Measurements from ENCODE around the gene SCN4B.
A peak's percentile ranks its signal among the peaks of the same experiment; 100 is the strongest.

Gene SCN4B

DNA sequence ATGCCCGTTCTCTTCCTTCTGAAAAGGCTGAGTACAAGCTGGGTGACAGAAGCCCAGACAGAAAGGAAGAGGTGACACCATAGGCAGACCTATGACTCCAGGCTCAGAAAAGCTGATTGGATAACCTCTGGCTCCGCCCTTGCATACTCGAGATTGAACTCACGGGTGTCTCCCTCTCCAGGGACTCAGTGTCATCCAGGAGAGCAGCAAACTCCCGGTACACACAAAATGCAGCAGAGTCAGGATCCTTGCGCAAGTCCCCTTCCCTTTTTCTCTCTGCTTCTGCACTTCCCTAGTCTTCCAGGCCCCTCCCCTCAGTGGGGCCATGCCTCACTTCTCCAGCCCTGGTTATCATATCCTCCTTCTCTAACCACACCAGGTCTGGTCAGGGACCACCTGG lies 9.8 kb downstream of the SCN4B start:
- WGBS (ENCODE audit: extremely low coverage, insufficient coverage, insufficient read length): no CpG with 5 or more reads among the region's 6 CpGs

DNA sequence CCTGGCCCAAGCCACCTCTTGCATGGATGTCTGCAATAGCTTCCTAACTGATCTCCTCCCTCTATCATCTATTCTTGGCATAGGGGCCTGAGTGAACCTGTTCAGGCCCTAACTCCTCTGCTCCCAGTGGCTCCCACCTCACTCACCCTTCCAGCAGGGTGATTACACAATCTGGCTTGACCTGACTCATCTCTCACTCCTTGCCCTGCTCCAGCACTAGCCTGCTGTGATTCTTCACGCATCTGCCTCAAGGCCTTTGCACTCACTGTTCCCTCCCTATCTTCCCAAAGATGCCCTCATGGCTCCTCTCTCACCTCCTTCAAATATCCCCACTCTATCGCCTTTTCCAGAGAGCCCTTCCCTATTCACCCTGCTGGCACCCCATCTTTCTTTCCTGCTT lies 10.5 kb downstream of the SCN4B start:
- Histone ChIP-seq H3K27me3 (ENCODE audit: insufficient read depth, low read length) (peaks cover 7% of the 10 kb centered on the region), H3K79me1 (ENCODE audit: low read length) (no peaks in the 10 kb centered on the region), H3K23ac (ENCODE audit: low read length) (no peak overlapping the region), H3K4me2 (ENCODE audit: low read length) (no peak overlapping the region), H2BK5ac (ENCODE audit: low read depth, low read length, poor library complexity) (no peak overlapping the region), H4K12ac (ENCODE audit: low read depth, low read length) (no peak overlapping the region), H3K79me2 (ENCODE audit: control insufficient read depth, insufficient read depth, low read length, poor library complexity) (no peaks in the 10 kb centered on the region), H3K14ac (ENCODE audit: low read length) (no peak overlapping the region), H3K18ac (ENCODE audit: low read length) (no peak overlapping the region), H2BK12ac (ENCODE audit: low read length) (no peak overlapping the region), H2AK5ac (ENCODE audit: low read length) (no peak overlapping the region), H4K8ac (ENCODE audit: low read depth, low read length) (no peak overlapping the region), H4K91ac (ENCODE audit: low read depth, low read length) (no peak overlapping the region), H3K27ac (ENCODE audit: low read depth, low read length) (no peak overlapping the region), H3K9me3 (ENCODE audit: insufficient read depth, low read depth, low read length) (peaks cover 2% of the 10 kb centered on the region), H3K4me1 (ENCODE audit: control insufficient read depth in 1 of 2, insufficient read depth in 2 of 2, low read length in 2 of 2) (peaks cover 6 to 10% of the 10 kb centered on the region in 2 experiments), H3K36me3 (ENCODE audit: control insufficient read depth in 1 of 2, insufficient read depth in 2 of 2, low read length in 2 of 2) (no peaks in the 10 kb centered on the region), H3K4ac (ENCODE audit: low read depth, low read length) (no peak overlapping the region), H3K9ac (ENCODE audit: low read length) (no peak overlapping the region), H2BK120ac (ENCODE audit: insufficient read depth, low read length, poor library complexity) (no peak overlapping the region), H3K4me3 (ENCODE audit: low read depth, low read length) (no peak overlapping the region), H2AFZ (ENCODE audit: insufficient read depth, low read length, poor library complexity) (no peak overlapping the region)
- WGBS (ENCODE audit: extremely low coverage, insufficient coverage, insufficient read length): no CpG with 5 or more reads among the region's 2 CpGs
- DNase-seq: peak; percentile 71 to 77

More for the DNA sequence above, 9.8 kb downstream of the SCN4B start:
- Histone ChIP-seq H4K91ac (ENCODE audit: low read depth, low read length) (no peak overlapping the region), H2AK5ac (ENCODE audit: low read length) (no peak overlapping the region), H3K79me1 (ENCODE audit: low read length) (no peaks in the 10 kb centered on the region), H3K4me1 (ENCODE audit: control insufficient read depth in 1 of 2, insufficient read depth in 2 of 2, low read length in 2 of 2) (peaks cover 6 to 10% of the 10 kb centered on the region in 2 experiments), H4K12ac (ENCODE audit: low read depth, low read length) (no peak overlapping the region), H3K14ac (ENCODE audit: low read length) (no peak overlapping the region), H3K27me3 (ENCODE audit: insufficient read depth, low read length) (peaks cover 7% of the 10 kb centered on the region), H3K23ac (ENCODE audit: low read length) (no peak overlapping the region), H2AFZ (ENCODE audit: insufficient read depth, low read length, poor library complexity) (no peak overlapping the region), H3K4me2 (ENCODE audit: low read length) (no peak overlapping the region), H4K8ac (ENCODE audit: low read depth, low read length) (no peak overlapping the region), H3K4me3 (ENCODE audit: low read depth, low read length) (no peak overlapping the region), H3K18ac (ENCODE audit: low read length) (no peak overlapping the region), H2BK120ac (ENCODE audit: insufficient read depth, low read length, poor library complexity) (no peak overlapping the region), H3K9ac (ENCODE audit: low read length) (no peak overlapping the region), H3K27ac (ENCODE audit: low read depth, low read length) (no peak overlapping the region), H3K4ac (ENCODE audit: low read depth, low read length) (no peak overlapping the region), H3K36me3 (ENCODE audit: control insufficient read depth in 1 of 2, insufficient read depth in 2 of 2, low read length in 2 of 2) (no peaks in the 10 kb centered on the region), H3K9me3 (ENCODE audit: insufficient read depth, low read depth, low read length) (peaks cover under 1% of the 10 kb centered on the region), H3K79me2 (ENCODE audit: control insufficient read depth, insufficient read depth, low read length, poor library complexity) (no peaks in the 10 kb centered on the region), H2BK12ac (ENCODE audit: low read length) (no peak overlapping the region), H2BK5ac (ENCODE audit: low read depth, low read length, poor library complexity) (no peak overlapping the region)
- DNase-seq: peak; percentile 42 to 46

DNA sequence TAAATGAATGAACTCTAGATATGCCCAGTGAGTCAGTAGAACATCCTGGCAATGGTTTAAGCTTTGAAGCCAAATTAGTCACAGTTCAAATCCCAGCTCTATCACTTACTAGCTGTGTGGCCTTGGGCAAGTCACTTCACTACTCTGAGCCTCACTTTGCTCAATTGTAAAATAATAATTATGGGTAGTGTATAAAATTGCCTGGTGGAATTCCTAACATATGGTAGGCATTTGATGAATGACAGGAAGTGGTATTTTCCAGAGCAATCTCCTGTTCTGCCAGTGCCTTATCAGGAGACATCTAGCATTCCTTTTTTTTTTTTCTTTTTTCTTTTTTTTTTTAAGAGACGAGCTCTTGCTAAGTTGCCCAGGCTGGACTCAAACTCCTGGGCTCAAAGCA lies 13.0 kb downstream of the SCN4B start:
- peak; percentile 21 to 61 for DNase-seq
- Histone ChIP-seq H2AFZ (ENCODE audit: insufficient read depth, low read length, poor library complexity) (no peak overlapping the region), H2BK120ac (ENCODE audit: insufficient read depth, low read length, poor library complexity) (no peak overlapping the region), H3K18ac (ENCODE audit: low read length) (no peak overlapping the region), H3K14ac (ENCODE audit: low read length) (no peak overlapping the region), H3K79me2 (ENCODE audit: control insufficient read depth, insufficient read depth, low read length, poor library complexity) (no peaks in the 10 kb centered on the region), H3K9me3 (ENCODE audit: insufficient read depth, low read depth, low read length) (peaks cover 2% of the 10 kb centered on the region), H3K27me3 (ENCODE audit: insufficient read depth, low read length) (no peaks in the 10 kb centered on the region), H3K27ac (ENCODE audit: low read depth, low read length) (no peak overlapping the region), H3K4me1 (ENCODE audit: control insufficient read depth in 1 of 2, insufficient read depth in 2 of 2, low read length in 2 of 2) (peaks cover 6 to 10% of the 10 kb centered on the region in 2 experiments), H3K36me3 (ENCODE audit: control insufficient read depth in 1 of 2, insufficient read depth in 2 of 2, low read length in 2 of 2) (no peaks in the 10 kb centered on the region), H4K8ac (ENCODE audit: low read depth, low read length) (no peak overlapping the region), H4K12ac (ENCODE audit: low read depth, low read length) (no peak overlapping the region), H3K79me1 (ENCODE audit: low read length) (no peaks in the 10 kb centered on the region), H4K91ac (ENCODE audit: low read depth, low read length) (no peak overlapping the region), H2BK5ac (ENCODE audit: low read depth, low read length, poor library complexity) (no peak overlapping the region), H2AK5ac (ENCODE audit: low read length) (no peak overlapping the region), H3K9ac (ENCODE audit: low read length) (no peak overlapping the region), H3K4ac (ENCODE audit: low read depth, low read length) (no peak overlapping the region), H3K4me2 (ENCODE audit: low read length) (no peak overlapping the region), H2BK12ac (ENCODE audit: low read length) (no peak overlapping the region), H3K4me3 (ENCODE audit: low read depth, low read length) (no peak overlapping the region), H3K23ac (ENCODE audit: low read length) (no peak overlapping the region)
- WGBS (ENCODE audit: extremely low coverage, insufficient coverage, insufficient read length): no CpG with 5 or more reads among the region's 1 CpG

DNA sequence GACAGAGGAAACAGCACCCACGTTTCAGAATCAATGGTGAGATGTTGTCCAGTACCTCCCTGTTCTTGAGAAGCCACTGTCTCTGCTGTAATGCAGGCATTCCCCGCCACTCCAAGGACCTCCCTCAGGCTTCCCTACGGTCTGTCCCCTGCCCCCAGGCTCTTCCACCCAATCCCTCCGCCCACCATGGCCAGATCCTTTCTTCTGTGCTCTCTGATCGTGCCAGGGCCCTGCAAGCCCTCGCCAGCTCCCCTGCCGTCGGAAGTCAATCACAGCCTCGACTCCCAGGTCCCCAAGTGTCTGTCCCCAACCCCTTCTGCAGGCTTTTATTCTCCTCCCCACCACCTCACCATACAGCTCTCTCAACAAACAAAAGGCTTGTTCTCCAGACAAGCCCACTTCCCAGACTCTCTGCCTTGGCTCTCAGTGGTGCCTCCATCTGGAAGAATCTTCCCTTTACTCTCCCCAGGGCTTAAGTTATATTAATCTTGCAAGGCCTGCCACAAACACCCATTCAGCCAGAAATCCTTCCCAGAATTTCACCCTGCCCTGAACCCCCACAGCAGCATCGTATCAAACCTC lies 13.7 kb downstream of the SCN4B start:
- no CpG with 5 or more reads among the region's 10 CpGs for WGBS (ENCODE audit: extremely low coverage, insufficient coverage, insufficient read length)
- H3K79me1 ChIP-seq (ENCODE audit: low read length): no peaks in the 10 kb centered on the region

More for the DNA sequence above, 13.7 kb downstream of the SCN4B start:
- no peak for DNase-seq
- H3K14ac ChIP-seq (ENCODE audit: low read length): no peak overlapping the region
- H3K4ac ChIP-seq (ENCODE audit: low read depth, low read length): no peak overlapping the region
- H3K9ac ChIP-seq (ENCODE audit: low read length): no peak overlapping the region
- H4K12ac ChIP-seq (ENCODE audit: low read depth, low read length): no peak overlapping the region
- H4K8ac ChIP-seq (ENCODE audit: low read depth, low read length): no peak overlapping the region
- peaks cover 2% of the 10 kb centered on the region for H3K9me3 ChIP-seq (ENCODE audit: insufficient read depth, low read depth, low read length)
- no peak overlapping the region for H2BK120ac ChIP-seq (ENCODE audit: insufficient read depth, low read length, poor library complexity)
- H3K36me3 ChIP-seq (ENCODE audit: control insufficient read depth in 1 of 2, insufficient read depth in 2 of 2, low read length in 2 of 2): no peaks in the 10 kb centered on the region
- H3K4me1 ChIP-seq (ENCODE audit: control insufficient read depth in 1 of 2, insufficient read depth in 2 of 2, low read length in 2 of 2): peaks cover 6 to 10% of the 10 kb centered on the region in 2 experiments
- H3K27me3 ChIP-seq (ENCODE audit: insufficient read depth, low read length): no peaks in the 10 kb centered on the region
- H4K91ac ChIP-seq (ENCODE audit: low read depth, low read length): no peak overlapping the region
- H2AFZ ChIP-seq (ENCODE audit: insufficient read depth, low read length, poor library complexity): no peak overlapping the region
- no peak overlapping the region for H3K4me3 ChIP-seq (ENCODE audit: low read depth, low read length)
- H3K23ac ChIP-seq (ENCODE audit: low read length): no peak overlapping the region
- H3K27ac ChIP-seq (ENCODE audit: low read depth, low read length): no peak overlapping the region
- no peak overlapping the region for H3K4me2 ChIP-seq (ENCODE audit: low read length)
- no peak overlapping the region for H2BK5ac ChIP-seq (ENCODE audit: low read depth, low read length, poor library complexity)
- no peaks in the 10 kb centered on the region for H3K79me2 ChIP-seq (ENCODE audit: control insufficient read depth, insufficient read depth, low read length, poor library complexity)
- H2AK5ac ChIP-seq (ENCODE audit: low read length): no peak overlapping the region
- H3K18ac ChIP-seq (ENCODE audit: low read length): no peak overlapping the region
- no peak overlapping the region for H2BK12ac ChIP-seq (ENCODE audit: low read length)

Data from trophoblast cell (in vitro differentiated cells and primary cell).